Measurements from ENCODE around the gene CD58.
"Not testable (repeated sequence)": the region's sequence is repeated elsewhere in the genome, so short reads cannot be mapped to it uniquely, and the experiment has no call there.

The CD58 gene

DNA sequence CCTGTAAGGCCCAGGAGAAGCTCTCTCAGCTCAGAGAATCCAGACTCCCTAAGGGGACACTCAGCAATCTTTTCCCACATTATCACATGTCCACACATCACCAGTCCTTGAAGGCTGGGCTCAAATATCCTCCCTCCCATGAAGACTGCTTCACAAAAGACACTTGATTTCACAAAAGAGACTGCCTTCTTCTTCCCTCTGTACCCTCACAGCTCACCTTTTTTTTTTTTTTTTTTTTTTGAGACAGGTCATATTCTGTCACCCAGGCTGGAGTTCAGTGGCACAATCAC is 1.5 kb downstream of the CD58 start:
- DNase-seq: no peak

DNA sequence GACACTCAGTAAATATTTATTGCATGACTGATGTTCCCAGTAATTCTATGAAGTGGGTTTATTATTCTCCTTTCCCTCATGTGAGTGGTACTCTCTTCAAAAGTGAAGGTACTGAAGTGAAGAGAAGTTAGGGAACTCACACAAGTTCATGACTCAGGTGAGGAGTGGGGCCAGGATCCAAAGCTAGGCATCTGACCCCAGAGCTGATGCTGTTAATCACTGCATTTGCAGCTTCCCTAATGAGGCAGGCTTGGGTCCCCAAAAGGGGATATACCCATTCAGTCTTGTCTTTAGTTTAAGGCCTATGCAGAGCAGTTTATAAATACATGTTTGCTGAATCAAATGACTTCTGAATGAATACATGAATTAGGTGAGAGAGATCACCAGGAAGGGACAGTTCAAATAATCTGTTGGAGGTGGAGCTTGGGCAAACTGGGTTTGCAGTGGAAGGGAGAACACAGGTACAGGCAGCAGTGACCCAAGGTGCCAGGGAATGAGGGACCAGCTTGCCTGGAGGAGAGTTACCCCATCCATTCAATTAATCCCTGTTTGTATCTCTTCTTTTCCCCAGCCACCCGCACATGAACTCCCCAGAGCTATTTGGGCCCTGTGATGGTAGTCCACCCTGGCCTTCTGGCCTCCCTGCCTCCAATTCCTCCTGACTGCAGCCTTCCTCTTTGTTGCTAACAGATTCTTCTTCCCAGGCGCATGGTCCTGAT is 2.0 kb downstream of the CD58 start:
- DNase-seq: no peak

DNA sequence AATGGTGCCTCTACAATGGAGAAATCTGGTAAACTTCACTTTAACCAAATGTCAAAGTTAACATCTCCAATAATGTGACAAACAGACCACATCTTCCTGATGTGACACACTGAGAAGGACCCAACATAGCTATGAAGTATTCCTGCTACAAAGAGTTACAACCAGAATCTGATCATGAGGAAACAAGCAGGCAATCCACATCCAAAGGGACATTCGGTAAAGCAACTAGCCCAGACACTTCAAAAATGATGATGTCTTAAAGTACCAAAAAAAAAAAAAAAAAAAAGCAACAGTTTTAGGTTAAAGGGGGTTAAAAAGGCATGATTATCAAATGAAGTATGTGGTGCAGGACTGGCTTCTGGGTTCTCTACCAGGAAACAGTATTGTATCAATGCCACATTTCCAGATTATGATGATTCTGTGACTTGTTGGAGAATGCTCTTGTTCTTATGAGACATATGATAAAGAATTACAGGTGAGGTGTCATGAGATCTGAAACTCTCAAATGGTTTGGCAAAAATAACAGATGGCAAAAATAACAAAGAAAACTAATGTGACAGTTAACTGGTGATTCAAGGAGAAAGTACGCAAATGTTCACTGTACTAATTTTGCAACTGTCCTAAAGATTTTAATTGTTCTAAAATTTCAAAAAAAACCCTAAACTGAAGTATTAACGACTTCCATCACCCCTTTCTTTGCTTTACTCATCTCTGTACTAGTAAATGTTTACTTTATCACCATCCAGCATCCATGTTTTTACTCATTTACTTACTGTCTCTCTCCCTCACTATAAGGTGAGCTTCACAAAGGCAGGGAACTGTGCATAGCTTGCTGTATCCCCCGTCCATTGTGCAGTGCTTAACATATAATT is 2.8 kb downstream of the CD58 start:
- DNase-seq: no peak

DNA sequence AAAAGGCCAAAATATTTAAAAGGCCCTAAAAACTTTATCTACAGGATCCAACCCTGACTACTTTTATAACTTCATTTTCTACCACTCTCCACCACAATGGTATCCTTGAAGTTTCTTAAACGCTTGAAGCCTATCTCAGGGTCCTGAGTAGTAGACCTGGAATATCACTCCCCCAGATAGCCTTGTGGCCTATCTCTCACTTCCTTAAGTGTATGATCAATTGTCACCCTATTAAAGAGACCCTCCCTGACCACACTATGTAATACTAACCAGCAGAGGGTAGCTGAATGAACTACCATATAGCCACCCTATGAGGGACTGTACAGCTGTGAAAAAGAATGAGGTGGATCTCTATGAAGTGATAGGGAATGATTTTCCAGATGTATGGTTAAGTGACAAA is 5.6 kb downstream of the CD58 start:
- no peak for DNase-seq

DNA sequence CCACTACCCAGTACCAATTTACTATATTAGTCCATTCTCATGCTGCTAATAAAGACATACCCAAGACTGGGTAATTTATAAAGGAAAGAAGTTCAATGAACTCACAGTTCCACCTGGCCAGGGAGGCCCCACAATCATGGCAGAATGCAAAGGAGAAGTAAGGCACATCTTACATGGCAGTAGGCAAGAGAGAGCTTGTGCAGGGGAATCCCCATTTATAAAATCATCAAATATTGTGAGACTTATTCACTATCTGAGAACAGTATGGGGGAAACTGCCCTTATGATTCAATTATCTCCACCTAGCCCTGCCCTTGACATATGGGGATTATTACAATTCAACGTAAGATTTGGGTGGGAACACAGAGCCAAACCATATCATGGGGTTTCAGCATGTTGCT is 6.4 kb downstream of the CD58 start:
- DNase-seq: no peak

DNA sequence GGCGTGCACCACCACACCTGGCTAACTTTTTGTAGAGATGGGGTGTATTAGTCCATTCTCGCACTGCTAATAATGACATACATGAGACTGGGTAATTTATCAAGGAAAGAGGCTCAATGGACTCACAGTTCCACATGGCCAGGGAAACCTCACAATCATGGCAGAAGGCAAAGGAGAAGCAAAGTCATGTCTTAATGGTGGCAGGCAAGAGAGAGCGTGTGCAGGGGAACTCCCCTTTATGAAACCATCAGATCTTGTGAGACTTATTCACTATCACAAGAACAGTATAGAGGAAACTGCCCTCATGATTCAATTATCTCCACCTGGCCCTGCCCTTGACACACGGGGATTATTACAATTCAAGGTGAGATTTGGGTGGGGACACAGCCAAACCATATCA is 8.4 kb downstream of the CD58 start:
- not testable (repeated sequence) for DNase-seq

DNA sequence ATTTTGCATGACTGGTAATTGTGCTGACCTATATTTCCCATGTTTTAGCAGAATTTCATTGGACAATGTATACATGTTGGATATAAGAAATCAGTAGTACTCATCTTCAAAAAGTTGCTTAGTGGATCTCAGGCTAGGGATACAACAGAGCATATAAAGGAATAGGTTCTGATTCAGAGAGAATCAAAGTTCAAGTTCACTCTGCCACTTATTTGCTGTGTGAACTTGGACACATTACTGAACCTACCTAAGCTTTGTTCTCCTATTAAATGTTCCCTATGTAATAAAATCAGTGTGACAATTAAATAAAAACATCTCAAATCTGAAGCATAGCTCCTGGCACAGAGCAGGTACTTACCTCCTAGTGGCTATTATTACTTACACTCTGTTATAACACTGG is 9.3 kb downstream of the CD58 start:
- no peak for DNase-seq

DNA sequence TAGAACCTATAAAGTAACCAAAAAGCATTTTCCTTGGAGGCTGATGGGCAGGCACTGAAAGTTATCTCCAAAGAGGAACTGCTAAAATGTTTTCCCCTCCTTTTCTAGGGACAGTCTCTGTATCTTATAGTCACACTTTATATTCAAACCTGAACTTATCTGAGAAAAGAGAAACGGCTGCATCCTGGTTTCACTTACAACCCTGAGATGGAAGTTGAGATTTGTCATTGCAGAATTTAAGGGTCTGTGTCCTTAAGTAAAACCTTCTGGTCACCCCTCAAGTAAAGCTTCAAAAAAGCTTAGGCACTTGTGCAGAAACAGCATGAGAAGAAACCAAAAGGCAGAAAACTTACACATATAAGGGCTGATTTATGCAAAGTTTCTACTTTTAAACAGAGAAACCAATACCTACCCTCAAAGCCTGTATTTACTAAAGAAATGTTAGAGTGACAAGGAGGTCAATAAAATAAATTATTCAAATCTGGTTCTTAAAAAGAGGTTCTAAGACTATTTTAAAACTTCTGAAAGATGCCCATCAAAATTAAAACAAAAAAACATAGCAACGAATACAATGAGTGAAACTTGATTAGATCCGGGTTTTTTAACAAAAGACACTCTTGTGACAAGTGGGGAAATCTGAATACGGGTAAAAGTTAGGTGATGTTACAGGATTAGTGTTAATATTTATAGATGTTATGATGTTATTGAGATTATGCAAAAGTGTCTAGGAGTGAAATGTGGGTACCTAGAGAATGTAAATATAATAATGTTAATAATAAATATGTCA is 9.9 kb downstream of the CD58 start:
- no peak for DNase-seq

DNA sequence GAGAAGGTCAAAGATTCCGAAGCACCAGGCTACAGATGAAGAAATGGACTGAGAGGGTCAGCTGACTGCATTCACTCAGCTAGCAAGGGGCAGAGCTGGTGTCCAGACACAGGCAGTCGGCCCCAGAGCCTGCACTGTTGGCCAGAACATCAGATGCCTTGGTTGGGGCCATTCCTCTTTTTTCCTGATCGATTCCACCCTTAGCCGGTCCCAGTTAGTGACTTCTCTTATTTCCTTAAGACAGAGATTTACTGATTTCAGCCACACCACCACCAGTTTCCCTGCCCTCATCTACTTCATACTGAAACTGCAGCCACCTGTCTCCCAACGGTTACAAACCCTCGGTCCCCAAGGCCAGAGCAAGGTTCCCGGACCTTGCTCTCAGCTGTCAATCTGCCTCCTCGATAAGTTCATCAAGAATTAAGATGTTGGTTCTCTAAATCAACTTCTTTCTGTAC is 11.5 kb downstream of the CD58 start:
- DNase-seq: no peak

DNA sequence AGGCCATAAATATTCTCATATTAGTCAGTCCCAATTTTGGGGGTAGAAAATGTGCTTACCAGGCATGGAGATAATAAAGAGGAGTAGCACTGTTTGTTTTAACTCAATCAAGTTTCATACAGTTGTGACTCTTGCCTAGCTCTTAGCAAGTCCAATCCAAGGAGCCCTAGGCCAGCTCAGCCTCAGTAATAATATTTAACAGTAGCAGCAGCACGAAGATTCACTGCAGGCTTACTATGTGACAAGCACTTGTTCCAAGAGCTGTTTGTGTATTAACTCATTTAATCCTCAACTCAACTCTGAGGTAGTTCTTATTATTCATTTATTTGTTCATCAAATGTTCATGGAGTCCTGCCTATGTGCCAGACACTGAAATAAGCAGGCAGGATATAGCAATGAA is 12.3 kb downstream of the CD58 start:
- no peak for DNase-seq

DNA sequence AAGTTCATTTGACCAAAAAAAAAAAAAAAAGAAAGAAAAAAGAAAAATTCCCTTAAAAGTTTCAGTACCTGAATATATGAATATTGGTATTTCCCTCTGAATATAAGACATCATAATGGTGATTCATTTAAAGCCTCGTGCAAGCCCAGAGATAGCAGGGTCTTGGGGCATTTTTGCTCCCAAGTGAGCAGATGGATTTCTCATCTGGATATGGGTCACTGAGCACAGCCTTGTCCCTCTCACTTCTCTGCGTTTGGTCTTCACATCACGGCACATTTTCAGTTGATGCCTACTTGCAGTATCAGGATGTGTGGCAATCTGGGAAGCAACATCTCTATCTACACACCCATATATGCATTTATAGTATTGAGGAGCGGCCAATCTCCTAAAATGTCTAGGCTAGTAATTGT is 12.7 kb downstream of the CD58 start:
- DNase-seq: no peak

DNA sequence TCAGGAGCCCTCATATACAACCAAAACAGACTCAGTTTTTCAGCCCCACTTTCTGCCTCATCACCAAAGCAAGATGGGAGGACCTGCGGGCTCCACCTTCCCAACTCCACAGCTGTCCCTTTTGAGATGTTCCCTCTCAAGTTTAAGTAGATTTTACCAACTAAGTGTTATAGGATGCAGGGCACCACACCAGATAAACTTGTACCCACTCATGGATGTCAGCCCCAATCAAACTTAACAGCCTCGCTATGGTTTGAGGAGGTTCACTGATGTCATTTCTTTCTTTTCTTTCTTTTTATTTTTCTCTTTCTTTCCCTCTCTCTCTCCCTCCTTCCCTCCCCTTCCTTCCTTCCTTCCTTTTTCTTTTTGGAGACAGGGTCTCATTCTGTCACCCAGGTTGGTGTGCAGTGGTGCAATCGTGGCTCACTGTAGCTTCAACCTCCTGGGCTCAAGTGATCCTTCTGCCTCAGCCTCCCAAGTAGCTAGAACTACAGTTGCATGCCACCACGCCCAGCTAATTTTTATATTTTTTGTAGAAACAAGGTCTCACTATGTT is 13.4 kb downstream of the CD58 start:
- DNase-seq: no peak

DNA sequence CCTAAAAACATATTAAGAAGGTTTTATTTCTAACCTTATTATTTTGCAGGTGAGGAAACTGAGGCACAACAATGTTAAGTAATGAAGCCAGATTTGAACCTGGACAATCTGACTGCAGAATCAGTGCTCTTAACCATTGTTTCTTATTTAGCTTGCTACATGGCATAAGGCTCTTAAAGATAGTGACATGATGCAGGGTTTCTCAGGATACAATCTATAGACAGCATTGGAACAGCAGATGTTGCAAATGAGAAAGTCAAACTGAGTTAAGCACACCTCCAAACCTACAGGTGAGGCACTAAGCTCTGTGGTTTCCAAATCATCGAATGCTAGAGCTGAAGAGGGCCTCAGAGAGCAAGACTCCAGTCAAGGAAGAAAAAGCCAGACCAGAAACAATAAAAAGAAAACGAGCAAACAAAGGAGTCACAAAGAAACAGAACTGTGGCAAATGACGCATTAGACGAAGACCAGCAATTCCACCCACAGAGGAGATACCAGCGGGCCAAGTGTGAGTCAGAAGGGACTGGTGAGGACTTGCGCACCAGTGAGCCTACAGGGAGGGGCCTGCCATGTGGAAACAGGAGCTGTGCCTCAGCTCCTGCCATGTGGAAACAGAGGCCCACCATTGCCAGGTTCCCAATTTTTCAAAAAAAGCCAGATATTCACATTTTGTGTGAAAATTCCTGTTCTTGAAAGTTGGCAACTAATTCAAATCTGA is 14.4 kb downstream of the CD58 start:
- peak; percentile 20 for DNase-seq

DNA sequence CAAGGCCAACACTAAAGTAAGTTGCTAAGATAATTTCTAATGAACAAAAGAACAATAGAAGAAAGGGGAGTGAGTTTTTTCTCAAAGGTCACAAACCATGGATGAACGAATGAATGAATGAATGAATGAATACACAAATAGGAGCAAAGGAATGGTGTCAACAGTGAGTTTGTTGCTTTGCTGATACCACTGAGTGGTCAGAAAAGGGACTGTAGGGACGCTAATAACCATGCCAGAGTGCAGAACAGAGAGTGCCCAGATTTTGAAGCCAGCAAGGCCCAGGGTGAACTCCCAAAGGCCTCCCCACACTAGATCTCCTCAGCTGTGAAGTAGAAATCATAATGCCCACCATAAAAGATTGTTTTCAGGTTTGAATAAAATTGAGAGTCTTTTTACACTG is 15.9 kb downstream of the CD58 start:
- DNase-seq: no peak

DNA sequence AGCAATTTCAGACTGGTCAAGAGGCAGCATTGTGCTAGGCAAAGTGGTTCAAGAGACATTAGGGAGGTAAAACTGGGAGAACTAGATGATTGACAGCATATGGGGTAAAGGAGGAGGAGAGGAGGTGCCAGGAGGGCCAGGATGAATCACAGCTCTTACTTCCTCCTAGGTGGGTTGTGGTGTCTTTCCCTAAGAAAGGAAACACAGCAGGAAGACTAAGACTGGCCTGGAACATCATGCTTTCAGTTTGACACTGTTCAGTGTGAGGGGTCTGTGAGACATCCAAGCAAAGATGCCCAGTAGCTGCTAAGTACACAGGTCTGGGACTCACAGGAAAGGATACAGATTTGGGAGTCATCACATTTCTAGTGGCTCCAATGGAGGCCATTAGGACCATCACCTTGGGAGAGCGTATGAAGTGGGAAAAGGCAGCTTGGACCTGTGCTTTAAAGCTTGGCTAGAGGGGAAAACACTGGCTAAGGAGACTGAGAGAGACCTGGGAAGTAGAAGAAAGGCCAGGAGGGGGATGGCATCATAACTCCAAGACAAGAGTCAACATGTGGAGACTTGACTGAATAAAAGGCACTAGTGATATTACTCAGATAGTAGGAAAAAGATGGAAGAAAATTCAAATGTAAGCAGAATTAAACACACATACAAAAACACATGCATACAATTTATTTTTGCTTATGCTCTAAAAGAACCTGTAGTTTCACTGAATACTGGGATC is 17.3 kb downstream of the CD58 start:
- no peak for DNase-seq

DNA sequence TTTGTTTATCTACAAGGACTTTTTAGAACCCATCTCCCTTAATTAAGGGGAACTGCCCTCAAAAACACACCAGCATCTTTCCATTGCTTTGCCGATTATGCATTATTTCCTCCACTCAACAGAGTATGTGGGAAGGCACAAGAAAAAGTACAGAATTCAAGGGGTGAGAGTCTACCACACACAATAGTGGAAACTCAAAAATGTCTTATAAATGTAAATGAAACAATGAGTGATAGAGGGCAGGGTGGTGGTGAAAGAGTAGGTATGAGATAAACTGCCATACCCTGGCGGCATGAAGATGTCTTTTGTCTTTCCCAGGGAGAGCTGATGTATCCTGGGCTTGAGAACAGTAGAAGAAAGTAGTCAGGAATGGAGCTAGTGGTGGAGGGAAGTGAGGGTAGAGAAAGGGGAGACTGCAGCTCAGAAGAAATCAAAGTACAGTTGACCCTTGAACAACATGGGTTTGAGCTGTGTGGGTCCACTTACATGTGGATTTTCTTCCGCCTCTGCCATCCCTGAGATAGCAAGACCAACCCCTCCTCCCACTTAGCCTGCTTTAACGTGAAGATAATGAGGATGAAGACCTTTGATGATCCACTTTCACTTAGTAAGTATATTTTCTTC is 24.4 kb downstream of the CD58 start:
- no peak for DNase-seq

DNA sequence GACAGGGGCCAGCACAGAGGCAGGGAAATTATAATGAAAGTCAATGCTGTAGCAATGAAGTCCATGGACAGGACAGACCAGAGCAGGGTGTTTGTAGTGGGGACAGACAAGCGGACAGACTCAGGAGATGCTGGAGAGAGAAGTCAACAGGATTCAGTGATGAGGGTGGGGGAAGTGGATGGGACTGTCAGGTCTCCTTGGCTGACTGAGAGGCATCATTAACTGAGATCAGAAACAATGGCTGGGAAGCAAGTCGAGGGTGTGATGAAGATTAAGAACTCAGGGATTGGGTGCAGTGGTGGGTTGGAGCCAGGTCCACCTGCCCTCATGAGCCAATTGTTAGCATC is 25.5 kb downstream of the CD58 start:
- DNase-seq: no peak

DNA sequence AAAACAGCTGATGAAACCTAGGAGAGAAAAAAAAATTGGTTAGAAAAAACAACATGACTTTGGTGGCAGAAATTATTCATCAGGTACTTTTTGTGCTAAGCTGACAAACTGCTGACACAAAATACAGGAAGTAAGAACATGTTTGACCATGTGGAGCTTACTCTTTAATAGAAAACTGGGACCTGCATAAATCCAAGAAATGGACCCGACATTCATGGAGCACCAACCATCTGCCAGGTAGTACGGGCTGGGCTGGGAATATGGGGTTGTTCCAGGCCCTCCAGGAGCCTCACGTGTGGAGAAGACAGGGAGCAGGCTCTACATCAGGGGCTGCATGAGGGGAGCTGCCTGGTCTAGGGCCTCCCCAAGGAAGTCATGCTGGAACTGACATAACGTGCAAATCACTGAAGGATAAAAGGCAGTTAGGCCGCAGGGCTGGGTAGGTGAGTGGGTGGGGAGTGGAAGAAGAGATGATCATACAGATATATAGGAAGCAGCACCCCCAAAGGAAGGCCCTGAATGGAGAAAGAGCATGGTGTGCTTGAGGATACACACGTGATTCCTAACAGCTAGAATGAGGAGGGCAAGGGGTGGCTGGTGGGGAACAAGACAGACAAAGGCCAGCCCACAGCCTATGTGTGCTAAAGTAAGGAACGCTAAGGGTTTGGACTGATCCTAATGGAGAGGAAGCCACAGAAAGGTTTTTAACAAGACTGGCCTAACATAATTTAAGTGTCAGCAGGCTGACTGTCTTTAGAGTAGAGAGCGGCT is 26.1 kb downstream of the CD58 start:
- no peak for DNase-seq

DNA sequence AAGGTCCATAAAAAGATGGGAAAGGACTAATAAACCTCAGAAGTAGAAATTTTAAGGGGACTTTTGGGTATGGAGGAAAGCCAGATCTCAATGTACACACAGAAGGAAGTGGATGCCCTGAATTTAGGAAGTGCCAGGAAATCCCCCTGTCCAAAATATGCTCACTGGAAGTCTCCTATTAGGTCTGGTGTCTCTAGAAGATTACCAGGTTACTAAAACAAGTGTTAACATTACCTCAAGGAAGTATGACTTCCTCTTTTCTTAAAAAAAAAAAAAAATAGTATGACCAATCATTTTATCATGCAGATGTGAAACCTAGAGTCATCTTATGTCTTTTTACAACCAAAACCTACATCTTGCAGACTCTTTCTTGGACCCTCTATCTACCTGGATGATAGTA is 30.7 kb downstream of the CD58 start:
- no peak for DNase-seq

DNA sequence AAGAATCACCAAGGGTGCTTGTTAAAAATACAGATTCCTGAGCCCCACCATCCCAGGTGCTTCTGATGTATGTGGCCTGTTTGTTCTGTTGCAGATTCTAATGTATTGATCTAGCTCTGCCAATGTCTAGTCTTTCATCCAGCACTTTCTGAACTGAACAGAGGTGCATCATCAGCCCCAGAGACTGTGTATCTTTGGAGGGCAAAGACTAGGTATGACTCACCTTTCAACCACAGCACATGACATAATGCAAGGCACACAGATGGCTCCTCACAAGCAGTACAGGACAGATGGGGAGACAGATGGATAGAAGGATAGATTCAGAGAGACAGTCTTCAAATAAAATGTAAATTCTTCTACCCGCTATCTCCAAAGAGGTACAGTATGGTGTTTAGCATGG is 32.3 kb downstream of the CD58 start:
- peak; percentile 37 for DNase-seq

DNA sequence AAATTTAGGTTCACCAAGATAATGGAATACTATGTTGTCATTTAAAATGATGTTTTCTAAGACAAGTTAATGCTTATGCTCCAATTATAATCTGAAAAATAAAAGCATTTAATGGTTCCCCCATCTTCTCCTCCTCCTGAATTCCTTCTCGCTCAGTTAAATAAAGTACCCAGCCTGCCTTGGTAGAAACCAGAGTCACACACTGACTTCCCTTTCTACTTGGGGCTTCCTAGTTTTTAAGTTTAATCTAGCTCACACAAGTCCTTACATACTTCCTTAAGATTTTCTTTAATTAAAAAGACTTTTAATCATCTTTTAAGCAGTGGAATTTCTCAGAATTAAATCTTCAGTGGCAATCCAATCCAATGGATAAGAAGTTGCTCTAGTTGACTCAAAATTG is 32.9 kb downstream of the CD58 start:
- no peak for DNase-seq

All from fibroblast of upper back skin (primary cell).